AG04449 (cell line): ENCODE measurements around the gene PDE2A.

Experiments
- CTCF ChIA-PET: fragments of 350-600 bp; formaldehyde crosslinking; extraction: SDS; loops from one replicate; lab custom pipeline; 2021; ENCODE audit warnings: antibody characterized with exemption; lab: Yijun Ruan, JAX
- POLR2A ChIA-PET: fragments of 400-600, 350-600 bp; formaldehyde crosslinking; extraction: SDS; loops from one replicate; lab custom pipeline; 2020; ENCODE audit warnings: antibody characterized with exemption, inconsistent platforms; lab: Yijun Ruan, JAX
- DNase-seq: peaks from one replicate; pipeline ENCODE4 v3.0.0-alpha.2; 2010; ENCODE audit warnings: low read depth, low spot score
- H3K4me3 ChIP-seq: 2 replicates; pipeline ENCODE4 v1.5.1; 2011; ENCODE audit warnings: low read depth, mild to moderate bottlenecking, control low read depth, low read length
- TF ChIP-seq, protein P1 (sequence below): IDR thresholded peaks from one replicate; pipeline ENCODE4 v1.5.1; 2011; ENCODE audit warnings: mild to moderate bottlenecking, moderate library complexity, low read length, control low read depth, inconsistent platforms; ENCODE audit not compliant: insufficient read depth; ENCODE audit errors: missing control alignments

The PDE2A gene

DNA sequence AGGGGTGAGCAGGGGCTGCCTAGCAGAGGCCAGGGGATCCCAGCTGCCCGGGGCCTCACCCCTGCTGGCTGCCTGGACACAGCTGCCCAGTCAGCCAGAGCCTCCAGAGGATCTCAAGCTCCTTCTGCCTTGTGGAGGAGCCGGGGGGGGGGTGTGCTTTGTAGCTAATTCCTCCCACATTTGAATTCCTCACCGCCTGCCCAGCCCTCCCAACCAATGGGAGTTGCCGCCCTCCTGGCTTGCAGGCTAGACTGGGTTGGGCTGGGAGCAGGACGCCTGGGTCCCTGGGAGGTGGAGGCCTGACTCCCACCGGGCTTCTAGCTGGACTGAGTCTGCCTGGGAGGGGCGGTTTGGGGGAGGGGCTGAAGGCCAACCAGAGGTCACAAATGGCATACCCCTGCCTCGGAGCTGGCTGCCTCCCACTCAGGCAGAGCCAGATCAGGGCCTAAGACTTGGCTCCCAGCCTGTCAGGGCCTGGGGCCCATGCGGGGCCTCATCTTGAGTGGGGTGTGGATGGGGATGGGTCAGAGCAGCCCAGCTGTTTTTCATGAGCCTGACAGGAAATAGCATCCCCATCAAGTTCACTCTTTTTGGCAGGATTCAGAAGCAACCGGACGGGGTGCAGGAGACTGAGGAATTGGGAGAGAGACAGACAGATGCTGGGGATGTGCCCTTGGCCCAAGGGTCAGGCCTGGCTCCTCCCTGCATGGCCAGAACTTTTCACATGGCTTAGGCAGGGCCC, 29.2 kb upstream of the PDE2A start:
- peak; percentile 50 for DNase-seq
- ChIA-PET POLR2A (interaction anchor here (0.8 to 1.0 kb wide), 2 partner anchors 14 to 19 kb away, joined by 3 read pairs; no protein-coding TSS in a partner anchor), CTCF (interaction anchor here (0.7 to 4.4 kb wide), 14 partner anchors 11 to 478 kb away, joined by 3 to 26 read pairs (median 4); partner anchors contain the start of gene STARD10)
- peak overlapping the region; percentile 13; the same call in 1 of the 2 replicates for H3K4me3 ChIP-seq
- TF ChIP-seq, protein P1, sequence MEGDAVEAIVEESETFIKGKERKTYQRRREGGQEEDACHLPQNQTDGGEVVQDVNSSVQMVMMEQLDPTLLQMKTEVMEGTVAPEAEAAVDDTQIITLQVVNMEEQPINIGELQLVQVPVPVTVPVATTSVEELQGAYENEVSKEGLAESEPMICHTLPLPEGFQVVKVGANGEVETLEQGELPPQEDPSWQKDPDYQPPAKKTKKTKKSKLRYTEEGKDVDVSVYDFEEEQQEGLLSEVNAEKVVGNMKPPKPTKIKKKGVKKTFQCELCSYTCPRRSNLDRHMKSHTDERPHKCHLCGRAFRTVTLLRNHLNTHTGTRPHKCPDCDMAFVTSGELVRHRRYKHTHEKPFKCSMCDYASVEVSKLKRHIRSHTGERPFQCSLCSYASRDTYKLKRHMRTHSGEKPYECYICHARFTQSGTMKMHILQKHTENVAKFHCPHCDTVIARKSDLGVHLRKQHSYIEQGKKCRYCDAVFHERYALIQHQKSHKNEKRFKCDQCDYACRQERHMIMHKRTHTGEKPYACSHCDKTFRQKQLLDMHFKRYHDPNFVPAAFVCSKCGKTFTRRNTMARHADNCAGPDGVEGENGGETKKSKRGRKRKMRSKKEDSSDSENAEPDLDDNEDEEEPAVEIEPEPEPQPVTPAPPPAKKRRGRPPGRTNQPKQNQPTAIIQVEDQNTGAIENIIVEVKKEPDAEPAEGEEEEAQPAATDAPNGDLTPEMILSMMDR, result no peak

DNA sequence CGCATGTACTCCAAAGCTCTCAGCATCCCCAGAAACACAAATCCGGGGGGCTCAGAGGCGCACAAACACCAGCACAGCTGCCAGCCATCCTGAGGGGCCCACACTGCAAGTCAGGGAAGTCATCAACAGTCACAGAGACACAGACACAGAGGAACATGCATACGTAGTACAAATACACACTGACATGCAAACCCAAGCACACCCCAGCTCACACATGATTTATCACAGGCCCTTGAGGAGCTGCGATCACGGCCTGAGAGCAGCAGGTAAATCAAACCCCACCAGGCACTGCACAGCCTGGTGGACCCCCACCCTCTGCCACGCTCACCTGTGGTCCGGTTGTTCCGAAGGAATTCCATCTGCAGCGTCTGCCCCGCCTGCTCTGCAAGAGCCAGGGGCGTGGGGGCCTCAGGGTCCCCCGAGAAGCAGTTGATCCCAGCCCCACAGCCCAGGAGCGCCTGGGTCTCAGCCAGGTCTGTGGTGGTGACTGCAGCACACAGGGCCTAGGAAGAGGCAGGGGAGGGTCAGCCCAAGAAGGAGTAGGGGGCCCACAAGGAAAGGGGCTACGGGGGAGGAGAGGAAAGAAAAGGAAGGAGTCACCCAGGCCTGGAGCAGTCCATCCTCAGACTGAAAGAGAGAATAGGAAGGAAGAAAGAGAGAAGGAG, 28.5 kb upstream of the PDE2A start:
- TF ChIP-seq, protein P1, result no peak
- no peak overlapping the region for H3K4me3 ChIP-seq
- DNase-seq, result no peak
- POLR2A ChIA-PET, result interaction anchor here (1.0 kb wide), 1 partner anchor 15 kb away, joined by 3 read pairs; no protein-coding TSS in a partner anchor
- CTCF ChIA-PET, result interaction anchor here (1.0 to 4.4 kb wide), 9 partner anchors 10 to 231 kb away, joined by 3 to 26 read pairs (median 7); partner anchors contain the start of gene STARD10

DNA sequence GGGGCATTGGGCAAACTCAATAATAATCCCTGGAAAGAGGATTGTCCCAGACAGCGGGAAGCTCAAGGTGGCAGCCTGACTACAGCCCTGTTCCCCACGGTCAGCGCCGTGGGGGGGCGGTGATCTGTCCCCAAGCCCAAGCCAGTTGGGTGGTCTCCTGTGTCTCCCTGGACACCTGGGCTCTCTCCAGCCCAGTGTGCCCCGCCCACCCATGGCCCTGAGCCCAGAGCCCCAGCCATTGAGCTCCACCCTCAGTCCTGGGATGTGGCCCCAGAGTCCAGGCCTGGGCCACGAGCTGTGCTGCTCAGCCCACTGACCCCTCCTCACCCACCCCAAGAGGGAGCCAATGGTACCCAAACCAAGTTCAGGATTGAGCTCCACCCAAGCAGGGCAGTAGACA, 27.9 kb upstream of the PDE2A start:
- no peak for DNase-seq
- POLR2A ChIA-PET, result no interaction called here
- CTCF ChIA-PET, result interaction anchor here (1.2 to 4.4 kb wide), 3 partner anchors 18 to 111 kb away, joined by 7 to 26 read pairs (median 10); no protein-coding TSS in a partner anchor
- TF ChIP-seq, protein P1, result no peak
- H3K4me3 ChIP-seq, result no peak overlapping the region

DNA sequence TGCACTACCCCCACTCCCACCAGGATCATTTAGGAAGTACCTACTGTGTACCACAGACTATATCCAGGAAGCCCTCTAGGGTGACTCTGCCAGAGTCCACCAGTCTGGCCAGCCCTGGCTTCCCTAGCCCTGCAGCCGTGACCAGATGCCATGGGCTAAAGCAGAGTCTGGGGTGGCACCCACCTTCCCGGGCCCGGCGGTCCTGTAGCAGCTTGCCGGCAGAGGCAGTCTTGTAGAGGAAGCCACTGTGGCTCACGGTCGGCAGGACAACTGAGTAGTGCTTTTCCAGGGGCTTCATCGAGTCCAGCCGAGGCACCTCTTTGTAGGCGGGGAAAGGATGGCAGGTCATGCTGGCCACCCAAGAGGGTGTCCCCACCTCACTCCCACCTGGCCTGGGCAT, 27.2 kb upstream of the PDE2A start:
- TF ChIP-seq, protein P1, result no peak
- DNase-seq, result no peak
- ChIA-PET CTCF (interaction anchor here (1.2 to 4.4 kb wide), 2 partner anchors 17 to 112 kb away, joined by 7 to 26 read pairs; no protein-coding TSS in a partner anchor), POLR2A (no interaction called here)
- no peak overlapping the region for H3K4me3 ChIP-seq

DNA sequence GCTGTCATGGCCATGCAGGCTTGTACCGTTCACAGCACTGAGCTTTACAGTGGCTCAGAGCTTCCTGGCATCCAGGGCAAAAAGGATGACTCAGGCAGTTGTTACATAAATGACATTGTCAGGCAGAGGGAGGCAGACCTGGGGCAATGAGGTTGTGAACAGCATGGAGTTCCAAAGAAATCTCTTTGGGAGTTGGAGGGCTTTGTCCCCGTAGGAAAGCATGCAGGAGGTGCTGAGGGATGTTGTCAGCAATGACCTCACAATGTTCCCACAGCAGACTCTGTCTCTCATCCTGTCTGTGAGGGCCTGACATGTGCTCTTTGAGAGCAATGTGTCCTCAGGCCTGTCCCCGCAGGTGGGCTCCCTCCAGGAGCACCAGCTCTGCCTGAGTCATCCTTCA, 25.9 kb upstream of the PDE2A start:
- DNase-seq, result no peak
- CTCF ChIA-PET, result interaction anchor here (0.8 to 3.3 kb wide), 7 partner anchors 9 to 229 kb away, joined by 3 to 33 read pairs (median 4); no protein-coding TSS in a partner anchor
- POLR2A ChIA-PET, result interaction anchor here (0.8 kb wide), 1 partner anchor 22 kb away, joined by 3 read pairs; no protein-coding TSS in a partner anchor
- TF ChIP-seq, protein P1, result no peak
- H3K4me3 ChIP-seq, result no peak overlapping the region
